ENCODE measurements around the gene ZNF705A.
"Not testable (repeated sequence)": the region's sequence is repeated elsewhere in the genome, so short reads cannot be mapped to it uniquely, and the experiment has no call there.

The ZNF705A gene

DNA sequence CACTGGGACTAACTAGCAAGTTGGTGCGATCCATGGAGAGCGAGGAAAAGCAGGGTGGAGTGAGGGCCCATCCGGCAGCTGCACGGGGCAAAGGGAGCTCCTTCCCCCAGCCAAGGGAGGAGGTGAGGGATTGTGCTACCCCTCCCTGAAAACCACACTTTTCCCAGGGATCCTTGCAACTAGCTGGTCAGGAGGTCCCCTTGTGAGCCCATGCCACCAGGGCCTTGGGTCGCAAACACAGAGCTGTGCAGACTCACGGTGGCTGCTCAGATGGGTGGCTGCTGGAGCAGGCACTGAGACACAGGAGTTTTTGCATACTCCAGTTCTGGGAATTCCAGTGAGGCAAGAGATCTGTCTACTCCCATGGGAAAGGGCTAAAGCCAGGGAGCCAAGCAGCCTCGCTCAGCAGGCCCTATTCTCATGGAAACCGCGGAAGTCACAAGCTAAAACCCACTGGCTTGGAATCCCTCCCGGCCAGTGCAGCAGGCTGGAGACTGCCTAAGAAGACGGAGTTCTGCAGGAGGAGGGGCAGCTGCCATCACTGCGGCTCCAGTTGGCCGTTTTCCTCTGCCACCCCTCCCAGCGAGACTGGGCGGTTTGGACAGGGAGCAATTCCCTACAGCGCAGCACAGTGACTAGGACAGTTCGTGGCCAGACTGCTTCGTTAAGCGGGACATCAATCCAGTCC, 10.9 kb upstream of the ZNF705A start:
- no peaks in the 10 kb centered on the region for H3K9me3 ChIP-seq (ENCODE audit: low read length)
- H3K4me3 ChIP-seq (ENCODE audit: low read depth in 1 of 2, low read length in 2 of 2): no peak overlapping the region
- peaks cover 4% of the 10 kb centered on the region for H3K4me1 ChIP-seq (ENCODE audit: insufficient read depth, low read length)
- no peaks in the 10 kb centered on the region for H3K27me3 ChIP-seq (ENCODE audit: control insufficient read depth in 1 of 2, insufficient read depth in 2 of 2, low read length in 2 of 2)
- H3K9ac ChIP-seq (ENCODE audit: low read length): no peak overlapping the region
- no peaks in the 10 kb centered on the region for H3K36me3 ChIP-seq (ENCODE audit: insufficient read depth, low read length)
- no peak overlapping the region for H3K27ac ChIP-seq (ENCODE audit: low read depth, low read length)

DNA sequence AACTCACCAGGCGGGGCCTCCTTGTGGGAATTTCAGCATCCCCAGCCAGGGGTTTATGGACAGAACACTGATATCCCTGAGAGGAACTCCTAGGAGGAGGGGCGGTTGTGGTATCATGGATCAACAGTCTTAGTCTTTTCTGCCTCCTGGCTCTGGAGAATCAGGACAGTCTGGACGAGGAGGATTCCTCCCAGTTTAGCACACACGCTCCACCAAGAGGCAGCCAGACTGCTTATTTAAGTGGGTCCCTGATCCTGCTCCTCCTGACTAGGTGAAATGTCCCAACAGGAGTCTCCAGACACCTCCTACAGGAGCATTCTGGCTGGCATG, 10.4 kb upstream of the ZNF705A start:
- Histone ChIP-seq H3K4me1 (ENCODE audit: insufficient read depth, low read length) (peaks cover 4% of the 10 kb centered on the region), H3K36me3 (ENCODE audit: insufficient read depth, low read length) (no peaks in the 10 kb centered on the region), H3K27me3 (ENCODE audit: control insufficient read depth in 1 of 2, insufficient read depth in 2 of 2, low read length in 2 of 2) (no peaks in the 10 kb centered on the region), H3K4me3 (ENCODE audit: low read depth in 1 of 2, low read length in 2 of 2) (no peak overlapping the region), H3K27ac (ENCODE audit: low read depth, low read length) (no peak overlapping the region), H3K9ac (ENCODE audit: low read length) (no peak overlapping the region), H3K9me3 (ENCODE audit: low read length) (no peaks in the 10 kb centered on the region)

DNA sequence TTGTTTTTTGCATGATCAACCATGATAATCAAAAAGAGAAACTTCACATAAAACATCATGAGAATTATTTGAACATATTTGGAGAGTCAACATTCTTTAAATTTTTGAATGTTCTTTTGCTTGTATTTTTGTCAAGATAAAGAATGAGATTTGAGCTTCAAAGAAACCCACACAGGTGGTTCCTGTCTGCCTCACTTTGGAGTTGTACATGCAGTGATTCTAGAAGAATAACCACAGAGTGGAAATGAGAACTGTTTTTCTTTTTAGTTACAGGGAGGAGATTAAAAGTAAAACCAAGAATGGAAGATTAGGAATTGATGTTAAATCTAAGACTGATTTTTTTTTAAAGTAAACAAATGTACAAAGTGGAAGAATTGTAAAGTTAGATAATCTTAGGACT, 2.3 kb upstream of the ZNF705A start:
- no peak overlapping the region for H3K27ac ChIP-seq (ENCODE audit: low read depth, low read length)
- no peaks in the 10 kb centered on the region for H3K9me3 ChIP-seq (ENCODE audit: low read length)
- H3K9ac ChIP-seq (ENCODE audit: low read length): no peak overlapping the region
- no peak overlapping the region for H3K4me3 ChIP-seq (ENCODE audit: low read depth in 1 of 2, low read length in 2 of 2)
- H3K4me1 ChIP-seq (ENCODE audit: insufficient read depth, low read length): no peaks in the 10 kb centered on the region
- no peaks in the 10 kb centered on the region for H3K36me3 ChIP-seq (ENCODE audit: insufficient read depth, low read length)
- no peaks in the 10 kb centered on the region for H3K27me3 ChIP-seq (ENCODE audit: control insufficient read depth in 1 of 2, insufficient read depth in 2 of 2, low read length in 2 of 2)

DNA sequence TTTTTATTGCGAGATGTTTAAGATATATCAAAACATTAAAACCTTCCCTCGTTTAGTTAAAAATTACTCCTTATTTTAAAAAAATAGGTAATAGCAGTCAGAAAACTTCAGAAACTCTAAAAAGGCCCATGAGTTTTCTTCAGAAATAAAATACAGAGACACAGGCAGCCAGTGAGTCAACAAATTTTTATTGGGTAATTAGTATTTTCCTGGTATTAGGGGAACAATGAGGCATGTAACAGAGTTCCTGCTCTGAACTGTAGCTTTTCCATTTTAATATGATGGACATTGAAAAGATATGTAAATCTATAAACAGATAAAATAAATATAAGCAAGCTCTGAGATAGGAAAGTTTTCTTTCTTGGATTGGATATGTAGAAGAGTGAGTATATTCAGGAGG, 399 bp upstream of the ZNF705A start:
- Histone ChIP-seq H3K9ac (ENCODE audit: low read length) (no peak overlapping the region), H3K4me1 (ENCODE audit: insufficient read depth, low read length) (no peaks in the 10 kb centered on the region), H3K36me3 (ENCODE audit: insufficient read depth, low read length) (no peaks in the 10 kb centered on the region), H3K9me3 (ENCODE audit: low read length) (no peaks in the 10 kb centered on the region), H3K27me3 (ENCODE audit: control insufficient read depth in 1 of 2, insufficient read depth in 2 of 2, low read length in 2 of 2) (no peaks in the 10 kb centered on the region), H3K4me3 (ENCODE audit: low read depth in 1 of 2, low read length in 2 of 2) (no peak overlapping the region), H3K27ac (ENCODE audit: low read depth, low read length) (no peak overlapping the region)

DNA sequence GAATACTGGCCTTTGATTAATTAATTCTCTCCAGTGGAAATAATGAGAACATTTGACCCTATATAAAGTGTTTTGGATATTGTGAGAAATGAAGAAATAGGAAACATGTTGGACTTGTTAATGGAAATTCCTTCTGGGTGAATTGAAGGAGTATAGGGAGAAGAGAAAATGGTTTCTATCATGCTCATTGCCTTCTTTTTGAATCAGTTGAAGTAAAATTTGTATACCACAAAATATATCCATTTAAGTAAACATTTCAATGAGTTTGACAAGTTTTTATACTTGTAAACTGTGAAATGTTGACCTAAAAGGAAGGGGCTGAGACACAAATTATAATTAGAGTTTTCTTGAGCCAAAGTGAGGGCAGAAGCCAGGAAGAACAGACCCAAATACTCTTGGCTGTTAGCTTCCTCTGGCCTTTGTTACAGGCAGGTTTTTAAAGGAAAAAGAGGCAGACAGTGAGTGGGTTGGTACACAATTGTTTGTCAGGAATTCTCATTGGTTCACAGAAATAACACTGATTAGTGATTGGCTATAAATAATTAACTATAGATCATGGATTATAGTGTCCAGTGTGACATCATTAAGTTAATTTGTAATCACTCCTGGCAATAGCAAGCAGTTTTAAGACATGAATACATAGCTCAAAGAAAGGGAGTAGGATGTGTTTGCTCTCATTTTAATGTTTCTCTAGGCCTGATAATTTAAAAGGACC, 826 bp downstream of the ZNF705A start:
- Histone ChIP-seq H3K9ac (ENCODE audit: low read length) (no peak overlapping the region), H3K36me3 (ENCODE audit: insufficient read depth, low read length) (no peaks in the 10 kb centered on the region), H3K27me3 (ENCODE audit: control insufficient read depth in 1 of 2, insufficient read depth in 2 of 2, low read length in 2 of 2) (no peaks in the 10 kb centered on the region), H3K9me3 (ENCODE audit: low read length) (no peaks in the 10 kb centered on the region), H3K4me3 (ENCODE audit: low read depth in 1 of 2, low read length in 2 of 2) (no peak overlapping the region), H3K4me1 (ENCODE audit: insufficient read depth, low read length) (no peaks in the 10 kb centered on the region), H3K27ac (ENCODE audit: low read depth, low read length) (no peak overlapping the region)

DNA sequence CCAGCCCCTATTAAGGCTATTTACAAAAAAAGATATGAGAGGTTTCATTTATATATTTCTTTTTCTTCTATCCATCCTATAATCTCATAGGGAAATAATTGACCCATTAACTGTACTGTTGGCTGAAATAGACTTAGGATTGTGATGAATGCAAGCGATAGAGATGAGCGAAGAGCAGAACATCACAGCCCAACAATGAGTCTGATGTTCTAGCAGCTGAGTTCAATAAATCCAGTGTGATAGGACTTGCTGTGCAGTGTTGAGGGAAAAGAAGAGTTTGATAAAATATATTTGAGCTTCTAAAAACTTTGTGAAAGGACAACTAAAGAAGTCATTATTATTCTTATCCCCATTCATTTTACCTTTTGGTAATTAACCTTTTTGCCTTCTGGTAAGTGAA, 16.1 kb downstream of the ZNF705A start:
- not testable (repeated sequence) for H3K9me3 ChIP-seq (ENCODE audit: low read length); H3K9ac ChIP-seq (ENCODE audit: low read length); H3K4me1 ChIP-seq (ENCODE audit: insufficient read depth, low read length); H3K27me3 ChIP-seq (ENCODE audit: control insufficient read depth in 1 of 2, insufficient read depth in 2 of 2, low read length in 2 of 2); H3K4me3 ChIP-seq (ENCODE audit: low read depth in 1 of 2, low read length in 2 of 2); H3K27ac ChIP-seq (ENCODE audit: low read depth, low read length); H3K36me3 ChIP-seq (ENCODE audit: insufficient read depth, low read length)

DNA sequence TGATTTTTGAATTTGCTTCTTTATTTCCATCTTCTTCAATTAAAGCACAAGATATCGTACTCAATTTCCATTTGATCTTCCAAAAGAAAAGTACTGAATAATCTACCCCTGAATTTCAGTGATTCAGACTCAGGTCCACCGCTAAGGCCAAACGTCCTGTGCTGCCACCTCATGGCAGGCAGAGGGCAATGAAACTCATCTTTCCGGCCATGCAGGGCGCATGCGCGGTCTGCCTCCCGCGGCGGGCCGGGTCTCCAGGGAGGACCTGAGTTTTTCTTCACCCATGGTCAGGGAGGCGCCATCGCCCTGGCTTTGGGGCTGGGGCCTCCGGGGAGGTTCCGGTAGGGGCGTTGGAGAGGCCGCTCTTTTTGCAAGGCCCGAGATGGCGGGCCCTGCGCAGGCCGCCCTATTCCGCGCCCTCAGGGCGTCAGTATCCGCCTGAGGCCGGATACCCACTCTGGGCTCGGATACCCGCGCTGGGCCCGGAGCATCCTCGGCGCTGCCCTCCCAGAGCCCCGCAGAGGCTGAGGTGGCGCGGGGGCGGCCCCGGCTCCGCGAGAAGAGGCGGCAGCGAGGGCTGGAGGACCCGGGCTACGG, 23.3 kb downstream of the ZNF705A start:
- Histone ChIP-seq H3K27ac (ENCODE audit: low read depth, low read length) (peak overlapping the region; percentile 44), H3K4me3 (ENCODE audit: low read depth in 1 of 2, low read length in 2 of 2) (peak overlapping the region; percentile 45 to 57)
- not testable (repeated sequence) for H3K36me3 ChIP-seq (ENCODE audit: insufficient read depth, low read length); H3K9ac ChIP-seq (ENCODE audit: low read length); H3K27me3 ChIP-seq (ENCODE audit: control insufficient read depth in 1 of 2, insufficient read depth in 2 of 2, low read length in 2 of 2); H3K9me3 ChIP-seq (ENCODE audit: low read length); H3K4me1 ChIP-seq (ENCODE audit: insufficient read depth, low read length)

DNA sequence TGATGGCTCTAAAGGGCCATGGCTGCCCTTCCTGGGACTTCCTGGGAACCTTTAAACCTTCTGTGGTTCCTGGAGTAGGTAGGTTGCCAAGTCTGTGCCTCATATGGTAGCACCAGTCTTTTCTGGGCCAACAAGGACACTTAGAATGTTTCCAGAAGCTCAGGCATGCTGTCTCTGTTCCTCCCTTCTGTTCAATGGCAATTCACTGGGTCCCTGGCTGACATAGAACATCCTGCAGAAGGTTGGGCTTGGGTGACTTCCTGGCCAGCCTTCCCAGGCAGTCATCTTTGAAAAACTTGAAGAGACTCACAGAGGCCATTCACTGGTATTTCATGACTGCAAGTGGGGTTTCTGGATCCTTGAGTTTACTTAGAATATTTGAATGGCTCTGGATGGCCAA, 24.5 kb downstream of the ZNF705A start:
- H3K4me3 ChIP-seq (ENCODE audit: low read depth in 1 of 2, low read length in 2 of 2): peak overlapping the region in 1 of 2 donors; percentile 45
- H3K27ac ChIP-seq (ENCODE audit: low read depth, low read length); H3K36me3 ChIP-seq (ENCODE audit: insufficient read depth, low read length); H3K27me3 ChIP-seq (ENCODE audit: control insufficient read depth in 1 of 2, insufficient read depth in 2 of 2, low read length in 2 of 2); H3K9me3 ChIP-seq (ENCODE audit: low read length); H3K9ac ChIP-seq (ENCODE audit: low read length); H3K4me1 ChIP-seq (ENCODE audit: insufficient read depth, low read length): not testable (repeated sequence)

DNA sequence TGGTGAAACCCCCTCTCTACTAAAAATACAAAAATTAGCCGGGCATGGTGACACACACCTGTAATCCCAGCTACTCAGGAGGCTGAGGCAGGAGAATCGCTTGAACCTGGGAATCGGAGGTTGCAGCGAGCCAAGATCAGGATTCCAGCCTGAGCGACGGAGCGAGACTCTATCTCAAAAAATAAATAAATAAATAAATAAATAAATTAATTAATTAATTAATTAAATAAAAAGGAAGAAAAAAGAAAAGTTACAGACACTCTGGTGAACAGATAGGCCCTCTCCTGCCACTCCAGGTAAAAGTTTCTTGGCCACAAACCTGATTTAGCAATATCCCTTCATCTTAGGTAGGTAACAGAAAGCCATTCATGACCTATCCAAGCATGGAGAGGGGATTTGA, 26.1 kb downstream of the ZNF705A start:
- H3K9ac ChIP-seq (ENCODE audit: low read length); H3K27me3 ChIP-seq (ENCODE audit: control insufficient read depth in 1 of 2, insufficient read depth in 2 of 2, low read length in 2 of 2); H3K4me3 ChIP-seq (ENCODE audit: low read depth in 1 of 2, low read length in 2 of 2); H3K27ac ChIP-seq (ENCODE audit: low read depth, low read length); H3K36me3 ChIP-seq (ENCODE audit: insufficient read depth, low read length); H3K4me1 ChIP-seq (ENCODE audit: insufficient read depth, low read length); H3K9me3 ChIP-seq (ENCODE audit: low read length): not testable (repeated sequence)

DNA sequence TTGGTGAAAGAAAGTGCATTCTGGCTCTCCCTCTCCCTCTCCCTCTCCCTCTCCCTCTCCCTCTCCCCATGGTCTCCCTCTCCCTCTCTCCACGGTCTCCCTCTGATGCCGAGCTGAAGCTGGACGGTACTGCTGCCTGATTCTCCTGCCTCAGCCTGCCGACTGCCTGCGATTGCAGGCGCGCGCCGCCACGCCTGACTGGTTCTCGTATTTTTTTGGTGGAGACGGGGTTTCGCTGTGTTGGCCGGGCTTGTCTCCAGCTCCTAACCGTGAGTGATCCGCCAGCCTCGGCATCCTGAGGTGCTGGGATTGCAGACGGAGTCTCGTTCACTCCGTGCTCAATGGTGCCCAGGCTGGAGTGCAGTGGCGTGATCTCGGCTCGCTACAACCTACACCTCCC, 26.5 kb downstream of the ZNF705A start:
- not testable (repeated sequence) for H3K27me3 ChIP-seq (ENCODE audit: control insufficient read depth in 1 of 2, insufficient read depth in 2 of 2, low read length in 2 of 2); H3K4me3 ChIP-seq (ENCODE audit: low read depth in 1 of 2, low read length in 2 of 2); H3K9me3 ChIP-seq (ENCODE audit: low read length); H3K4me1 ChIP-seq (ENCODE audit: insufficient read depth, low read length); H3K36me3 ChIP-seq (ENCODE audit: insufficient read depth, low read length); H3K27ac ChIP-seq (ENCODE audit: low read depth, low read length); H3K9ac ChIP-seq (ENCODE audit: low read length)

DNA sequence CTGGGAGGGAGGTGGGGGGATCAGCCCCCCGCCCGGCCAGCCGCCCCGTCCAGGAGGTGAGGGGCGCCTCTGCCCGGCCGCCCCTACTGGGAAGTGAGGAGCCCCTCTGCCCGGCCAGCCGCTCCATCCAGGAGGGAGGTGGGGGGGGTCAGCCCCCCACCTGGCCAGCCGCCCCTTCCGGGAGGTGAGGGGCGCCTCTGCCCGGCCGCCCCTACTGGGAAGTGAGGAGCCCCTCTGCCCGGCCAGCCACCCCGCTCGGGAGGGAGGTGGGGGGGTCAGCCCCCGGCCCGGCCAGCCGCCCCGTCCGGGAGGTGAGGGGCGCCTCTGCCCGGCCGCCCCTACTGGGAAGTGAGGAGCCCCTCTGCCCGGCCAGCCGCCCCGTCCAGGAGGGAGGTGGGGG, 27.4 kb downstream of the ZNF705A start:
- H3K4me3 ChIP-seq (ENCODE audit: low read depth in 1 of 2, low read length in 2 of 2); H3K27ac ChIP-seq (ENCODE audit: low read depth, low read length); H3K27me3 ChIP-seq (ENCODE audit: control insufficient read depth in 1 of 2, insufficient read depth in 2 of 2, low read length in 2 of 2); H3K4me1 ChIP-seq (ENCODE audit: insufficient read depth, low read length); H3K9ac ChIP-seq (ENCODE audit: low read length); H3K9me3 ChIP-seq (ENCODE audit: low read length); H3K36me3 ChIP-seq (ENCODE audit: insufficient read depth, low read length): not testable (repeated sequence)

DNA sequence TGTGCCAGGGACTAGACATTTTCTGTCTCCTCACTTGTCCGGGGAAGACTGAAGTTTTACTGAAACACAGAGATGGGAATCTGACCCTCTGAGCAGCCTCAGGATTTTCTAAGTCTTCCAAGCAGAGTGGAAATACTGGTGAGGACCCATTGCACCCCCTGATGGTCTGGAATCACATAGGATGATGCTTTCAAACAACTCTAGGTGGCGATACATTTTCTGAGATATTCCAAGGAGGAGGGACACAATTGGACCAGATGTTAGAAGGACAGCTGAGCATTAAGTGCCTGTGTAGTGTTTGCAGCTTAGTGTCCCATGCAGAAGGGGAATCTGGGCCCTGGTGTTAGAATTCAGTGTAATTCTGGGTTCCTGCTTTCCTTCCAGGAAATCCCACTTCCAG, 31.3 kb downstream of the ZNF705A start:
- not testable (repeated sequence) for H3K4me1 ChIP-seq (ENCODE audit: insufficient read depth, low read length); H3K27ac ChIP-seq (ENCODE audit: low read depth, low read length); H3K9ac ChIP-seq (ENCODE audit: low read length); H3K4me3 ChIP-seq (ENCODE audit: low read depth in 1 of 2, low read length in 2 of 2); H3K27me3 ChIP-seq (ENCODE audit: control insufficient read depth in 1 of 2, insufficient read depth in 2 of 2, low read length in 2 of 2); H3K9me3 ChIP-seq (ENCODE audit: low read length); H3K36me3 ChIP-seq (ENCODE audit: insufficient read depth, low read length)
